Measurements from ENCODE around the gene PLXND1.

PLXND1 gene

GRCh38 chr3:129561619-129562248 is 44.7 kb downstream of the PLXND1 start:
- no peak for DNase-seq (ENCODE audit: low spot score)

- DNase-seq (ENCODE audit: low spot score) = no peak
Observed at GRCh38 chr3:129560911-129561594, 45.4 kb downstream of the PLXND1 start.

DNA sequence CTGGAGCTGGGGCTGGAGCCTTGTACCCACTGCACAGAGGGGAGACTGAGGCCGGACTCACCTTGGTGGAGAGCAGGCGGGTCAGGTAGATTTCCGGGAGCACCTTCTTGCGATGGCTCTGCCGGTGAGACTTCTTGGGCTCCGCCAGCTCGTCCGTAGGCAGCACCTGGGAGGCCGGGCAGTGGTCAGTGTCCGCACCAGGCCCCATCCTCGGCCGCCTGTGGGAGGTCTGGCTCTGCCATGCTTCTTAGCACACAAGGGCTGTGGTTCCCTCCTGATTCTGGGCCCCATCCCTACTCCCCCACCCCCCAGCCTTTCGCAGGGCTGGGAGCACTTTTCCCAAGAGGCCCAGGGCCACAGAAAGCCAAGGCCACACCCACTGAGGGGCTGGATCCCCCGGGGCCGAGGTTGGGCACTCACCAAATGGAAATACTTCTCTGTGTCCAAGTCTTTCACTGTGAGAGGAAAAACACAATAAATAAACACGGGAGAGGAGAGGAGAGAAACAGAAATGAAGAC is 46.1 kb downstream of the PLXND1 start:
- DNase-seq (ENCODE audit: low spot score) = no peak

DNA sequence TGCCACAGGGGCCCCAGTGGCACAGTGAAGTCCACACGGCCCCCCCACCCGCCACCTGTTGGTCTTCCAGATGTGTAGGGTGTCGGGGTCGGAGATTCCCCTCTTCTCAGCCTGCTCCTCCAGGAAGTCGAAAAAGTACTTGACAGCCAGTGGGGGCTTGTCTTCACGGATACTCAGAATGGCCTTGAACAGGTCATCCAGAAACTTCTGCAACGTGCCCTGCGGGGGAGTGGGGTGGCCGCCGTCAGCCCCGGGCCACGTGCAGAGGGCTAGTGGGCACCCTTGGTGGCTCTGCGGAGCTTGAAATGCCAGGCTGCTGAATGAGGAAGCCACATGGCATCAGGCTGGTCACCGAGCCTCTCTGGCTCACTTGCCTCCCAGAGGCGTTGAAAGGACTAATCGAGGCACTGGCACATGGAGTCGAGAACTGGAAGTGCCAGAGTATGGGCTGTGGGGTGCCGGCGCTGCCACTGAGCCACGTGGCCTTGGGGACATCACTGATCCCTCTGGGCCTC is 46.9 kb downstream of the PLXND1 start:
- no peak for DNase-seq (ENCODE audit: low spot score)

- DNase-seq (ENCODE audit: low spot score) = no peak
Observed at GRCh38 chr3:129558772-129559564, 47.5 kb downstream of the PLXND1 start.

DNA sequence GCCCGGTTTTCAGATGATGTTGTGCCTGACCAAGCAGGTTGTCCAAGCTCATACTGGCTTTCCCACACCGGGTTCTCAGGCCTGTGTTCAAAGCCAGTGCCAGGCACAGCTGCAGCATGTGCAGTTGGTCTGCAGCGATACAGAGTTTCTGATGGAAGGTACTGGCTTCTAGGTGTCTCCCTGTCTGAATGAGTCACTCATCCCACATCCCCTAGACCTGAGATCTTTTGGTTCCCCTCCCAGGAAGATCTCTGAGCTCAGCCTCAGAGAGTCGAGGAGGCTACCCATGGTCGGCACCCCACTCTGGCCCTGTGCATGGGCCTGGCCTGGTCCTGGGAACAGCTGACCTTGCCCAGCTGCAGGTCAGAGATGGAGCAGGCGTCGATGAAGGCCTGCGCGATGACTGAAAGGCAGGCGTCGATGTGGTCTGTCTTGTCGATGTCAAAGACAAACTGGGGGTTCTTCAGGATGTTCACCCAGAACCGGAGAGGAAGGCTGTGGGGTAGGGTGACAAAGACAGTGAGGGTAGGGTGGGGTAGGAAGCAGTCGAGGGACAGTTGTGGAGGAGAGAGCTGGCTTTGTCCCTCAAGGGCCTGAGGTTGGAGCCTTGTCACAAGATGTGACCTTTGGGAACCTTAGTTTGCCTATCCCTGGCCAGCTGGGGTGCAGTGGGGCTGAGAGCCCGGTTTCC is 48.2 kb downstream of the PLXND1 start:
- DNase-seq (ENCODE audit: low spot score) = no peak

- DNase-seq (ENCODE audit: low spot score) = no peak
Observed at GRCh38 chr3:129557548-129557894, 49.0 kb downstream of the PLXND1 start.

DNA sequence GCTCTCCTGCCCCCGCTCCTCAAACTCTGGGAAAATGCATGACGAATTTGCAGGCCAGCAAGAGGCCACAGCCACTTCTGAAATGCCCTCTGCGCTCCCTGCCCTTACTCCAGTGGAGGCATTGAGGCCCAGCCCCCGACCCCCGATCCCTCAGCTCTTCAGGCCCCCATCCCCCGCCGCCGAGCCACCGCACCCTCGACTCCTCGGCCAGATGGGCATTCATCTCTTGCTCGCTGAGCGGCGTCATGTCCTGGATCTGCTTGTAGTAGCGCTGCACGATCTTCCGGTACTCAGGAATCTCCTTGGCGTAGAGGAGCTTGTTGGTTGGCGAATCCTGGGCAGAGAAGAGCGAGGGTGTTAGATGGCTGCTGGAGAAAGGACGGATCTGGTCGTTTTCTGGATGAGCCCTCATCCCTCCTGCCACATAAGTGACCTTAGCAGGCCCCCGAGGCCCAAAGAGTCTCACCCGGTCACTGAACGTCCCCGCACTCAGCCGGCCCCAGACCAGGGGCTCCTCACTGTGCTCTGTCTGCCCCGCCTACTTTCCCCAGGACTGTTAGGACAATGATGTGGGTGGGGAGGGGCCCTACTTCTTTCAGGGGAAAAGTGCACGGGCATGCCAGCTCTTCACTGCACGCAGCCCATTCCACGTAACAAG is 49.5 kb downstream of the PLXND1 start:
- DNase-seq (ENCODE audit: low spot score) = no peak

DNA sequence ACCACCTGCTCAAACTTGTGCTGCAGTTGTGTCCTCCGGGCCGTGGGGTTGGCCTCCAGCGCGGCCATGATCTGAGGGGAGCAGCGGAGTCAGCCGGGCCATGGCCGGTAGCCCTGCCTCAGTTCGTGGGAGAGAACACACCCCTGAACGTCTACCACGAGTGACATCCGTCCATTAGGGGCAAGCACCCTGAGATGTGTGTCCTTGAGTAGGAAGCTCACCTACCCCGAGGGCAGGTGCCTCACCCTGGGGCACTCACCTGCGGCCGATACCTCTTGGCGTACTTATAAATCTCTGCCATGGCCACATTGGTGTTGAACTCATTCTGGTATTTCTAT is 50.1 kb downstream of the PLXND1 start:
- no peak for DNase-seq (ENCODE audit: low spot score)

DNA sequence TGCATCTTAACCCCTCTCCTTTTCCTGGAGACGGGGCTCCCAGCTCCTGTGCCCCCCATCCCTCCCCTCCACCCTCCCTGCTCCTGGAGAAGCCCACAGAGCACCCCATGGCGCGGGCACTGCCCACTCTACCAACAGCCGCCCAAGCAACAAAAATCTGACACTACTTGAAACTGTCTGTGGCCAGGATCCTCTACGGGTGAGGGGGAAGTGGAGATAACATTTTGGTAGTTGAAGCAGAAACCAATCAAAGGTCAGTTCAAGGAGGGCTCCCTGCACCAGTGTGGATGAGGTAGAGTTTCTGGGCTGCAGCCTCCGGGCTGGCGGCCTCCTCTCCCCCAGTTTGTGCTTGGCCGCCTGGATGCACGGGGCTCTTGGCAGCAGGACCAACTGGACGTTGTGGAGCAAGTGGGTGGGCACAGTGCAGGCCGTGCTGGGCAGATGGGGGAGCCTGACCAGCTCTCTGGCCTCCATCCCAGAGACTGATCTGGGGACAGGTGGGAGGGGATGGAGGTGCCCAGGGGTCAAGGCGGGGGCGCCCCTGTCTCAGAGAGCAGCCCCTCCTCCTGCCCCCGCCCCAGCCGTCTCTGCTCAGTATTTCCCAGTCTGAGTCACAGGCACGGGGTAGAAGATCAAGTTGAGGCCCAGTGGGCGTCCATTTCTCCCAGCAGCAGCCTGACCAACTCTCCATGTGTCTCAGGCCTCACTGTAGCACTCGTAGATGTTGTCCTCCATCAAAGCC is 50.7 kb downstream of the PLXND1 start:
- no peak for DNase-seq (ENCODE audit: low spot score)

GRCh38 chr3:129555153-129555550 is 51.3 kb downstream of the PLXND1 start:
- DNase-seq (ENCODE audit: low spot score) = no peak

DNA sequence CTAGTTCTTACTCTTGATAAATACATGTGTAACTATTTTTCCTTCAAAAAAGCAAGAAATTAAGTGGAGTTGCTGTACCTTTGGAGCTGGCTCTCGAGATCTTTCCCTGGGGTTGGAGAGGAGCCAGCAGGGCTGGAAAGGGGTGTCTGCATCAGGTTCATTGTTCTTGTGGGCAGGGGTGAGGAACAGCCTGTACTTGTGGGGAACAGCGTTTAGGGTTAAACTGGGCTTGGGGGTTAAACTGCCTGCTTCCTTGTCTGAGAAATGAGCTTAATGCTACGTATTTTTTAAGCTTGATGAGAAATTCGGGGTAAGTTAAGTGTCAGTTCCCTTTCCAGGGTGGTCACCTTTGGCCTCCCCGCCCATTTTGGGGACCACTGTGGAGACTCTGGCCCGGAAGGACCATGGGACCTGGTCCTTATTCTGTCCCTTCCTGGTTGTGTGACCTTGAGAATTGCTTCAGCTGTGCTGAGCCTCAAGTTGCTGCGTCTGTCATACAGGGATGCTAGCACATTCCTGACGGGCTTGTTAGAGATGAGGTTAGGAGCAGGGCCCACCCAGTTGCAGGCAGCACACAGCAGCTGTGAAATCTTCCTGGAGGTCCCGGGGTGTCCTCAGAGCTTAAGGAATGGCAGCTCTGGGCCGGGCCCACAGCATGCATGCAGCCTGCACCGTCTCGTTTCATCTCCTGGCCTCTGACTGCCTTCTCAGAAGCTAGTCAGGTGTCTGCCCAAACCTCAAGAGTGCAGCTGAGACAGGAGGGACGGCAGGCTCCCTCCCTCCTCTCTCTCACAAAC is 51.9 kb downstream of the PLXND1 start:
- no peak for DNase-seq (ENCODE audit: low spot score)

GRCh38 chr3:129553719-129554118 is 52.8 kb downstream of the PLXND1 start:
- DNase-seq (ENCODE audit: low spot score) = no peak

- DNase-seq (ENCODE audit: low spot score) = no peak
Observed at GRCh38 chr3:129553171-129553570, 53.3 kb downstream of the PLXND1 start.

GRCh38 chr3:129552287-129553050 is 54.0 kb downstream of the PLXND1 start:
- no peak for DNase-seq (ENCODE audit: low spot score)

GRCh38 chr3:129549805-129550204 is 56.7 kb downstream of the PLXND1 start:
- no peak for DNase-seq (ENCODE audit: low spot score)

- DNase-seq (ENCODE audit: low spot score) = no peak
Observed at GRCh38 chr3:129549006-129549800, 57.3 kb downstream of the PLXND1 start.

GRCh38 chr3:129548104-129548965 is 58.1 kb downstream of the PLXND1 start:
- DNase-seq (ENCODE audit: low spot score) = no peak
